HG03175 (cell line): ENCODE measurements around the gene KASH5.
"Not testable (repeated sequence)": the region's sequence is repeated elsewhere in the genome, so short reads cannot be mapped to it uniquely, and the experiment has no call there.

Experiments used
- ATAC-seq: cut with Tn5 transposase; IDR thresholded peaks from one replicate; pipeline ENCODE4 v1.9.1; 2021; ENCODE audit warnings: mild to moderate bottlenecking, moderate library complexity; ENCODE audit not compliant: unreplicated experiment

The KASH5 gene

DNA sequence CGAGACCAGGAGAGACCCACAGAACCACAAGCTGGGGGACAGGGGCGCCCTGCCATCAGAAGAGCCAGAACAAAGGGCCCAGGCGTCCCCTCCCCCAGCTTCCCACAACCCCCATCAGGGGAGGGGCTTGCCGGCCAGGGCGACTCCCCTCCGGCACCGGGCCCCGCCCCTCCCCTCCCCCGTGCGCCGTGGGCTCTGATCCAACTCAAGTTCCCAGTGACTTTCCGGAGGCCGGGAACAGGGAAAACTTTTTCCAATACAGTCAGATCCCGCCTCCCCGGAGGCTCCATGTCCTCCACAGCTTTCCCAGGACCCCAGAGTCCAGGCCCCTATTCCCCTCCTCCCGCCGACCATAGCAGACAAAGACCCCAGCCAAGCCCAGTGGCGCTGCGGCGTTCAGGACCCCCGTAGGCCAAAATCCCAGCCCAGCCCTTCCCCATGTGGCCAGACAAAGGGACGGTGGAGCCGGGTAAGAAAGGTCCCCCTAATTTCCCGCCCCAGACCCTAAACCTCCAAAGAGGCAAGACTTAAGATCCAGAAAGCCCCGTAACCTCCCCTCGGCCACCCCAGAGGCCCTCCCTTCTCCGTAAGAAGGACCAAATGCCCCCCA lies 26.5 kb upstream of the KASH5 start:
- ATAC-seq: no peak

DNA sequence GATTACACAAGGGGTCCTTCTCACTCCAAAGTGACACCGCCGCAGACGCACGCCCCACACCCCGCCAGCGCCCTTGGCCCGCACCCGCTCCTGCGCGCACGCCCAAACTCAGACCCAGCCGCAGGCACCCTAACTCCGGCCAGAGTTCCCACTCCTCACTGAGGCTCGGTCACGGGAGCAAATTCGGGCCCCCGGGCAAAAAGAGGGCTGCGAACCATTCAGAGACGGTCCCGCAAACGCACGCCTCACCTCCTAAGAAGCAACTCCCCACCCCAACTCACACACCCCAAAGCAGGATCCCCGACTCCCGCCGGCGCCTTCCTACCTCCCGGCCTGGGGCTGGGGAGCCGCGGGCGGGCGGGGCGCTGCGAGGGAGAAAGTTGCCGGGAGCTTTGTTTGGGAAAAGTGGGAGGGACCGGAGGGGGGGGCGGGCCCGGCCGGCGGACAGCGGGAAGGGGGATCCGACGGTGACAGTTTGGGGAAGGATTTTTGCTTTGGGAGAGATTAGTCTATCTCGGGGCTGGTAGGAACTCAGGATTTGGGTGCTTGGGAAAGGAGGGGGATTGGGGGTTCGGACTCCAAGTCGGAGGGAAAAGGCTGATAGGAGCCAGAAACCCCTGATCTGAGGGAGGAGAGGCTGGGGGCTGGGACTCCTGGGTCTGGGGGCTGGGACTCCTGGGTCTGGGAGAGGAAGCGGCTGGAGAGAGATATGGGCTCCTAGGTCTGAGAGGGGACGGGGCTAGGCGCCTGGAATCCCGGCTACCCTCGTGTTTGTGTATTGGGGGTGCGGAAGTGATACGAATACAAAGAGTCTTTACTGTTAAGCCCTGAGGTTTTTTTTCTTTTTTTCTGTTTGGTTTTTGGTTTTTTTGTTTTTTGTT lies 25.8 kb upstream of the KASH5 start, which contains the start of gene TEAD2:
TEAD2 (minus strand) TSS at position 369 of the 881 bp plus-strand sequence. CDS start 2,341 bp downstream, outside the sequence.
- no peak for ATAC-seq

DNA sequence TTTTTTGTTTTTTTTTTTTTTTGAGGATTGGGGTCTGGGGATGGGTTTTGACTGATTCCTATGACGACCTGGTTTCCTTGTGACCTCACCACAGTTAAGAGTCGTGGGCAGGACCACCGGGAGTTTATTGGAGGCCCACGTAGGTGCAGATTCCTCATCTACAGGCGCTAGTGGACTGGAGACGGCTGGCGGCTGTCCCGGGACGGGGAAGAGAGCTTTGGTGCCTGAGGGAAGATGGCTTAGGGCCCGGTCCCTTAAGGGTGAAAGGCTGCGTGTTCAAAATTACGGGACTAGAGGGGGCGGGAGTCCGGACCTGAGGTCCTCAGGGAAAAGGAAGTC lies 25.2 kb upstream of the KASH5 start:
- ATAC-seq: no peak

DNA sequence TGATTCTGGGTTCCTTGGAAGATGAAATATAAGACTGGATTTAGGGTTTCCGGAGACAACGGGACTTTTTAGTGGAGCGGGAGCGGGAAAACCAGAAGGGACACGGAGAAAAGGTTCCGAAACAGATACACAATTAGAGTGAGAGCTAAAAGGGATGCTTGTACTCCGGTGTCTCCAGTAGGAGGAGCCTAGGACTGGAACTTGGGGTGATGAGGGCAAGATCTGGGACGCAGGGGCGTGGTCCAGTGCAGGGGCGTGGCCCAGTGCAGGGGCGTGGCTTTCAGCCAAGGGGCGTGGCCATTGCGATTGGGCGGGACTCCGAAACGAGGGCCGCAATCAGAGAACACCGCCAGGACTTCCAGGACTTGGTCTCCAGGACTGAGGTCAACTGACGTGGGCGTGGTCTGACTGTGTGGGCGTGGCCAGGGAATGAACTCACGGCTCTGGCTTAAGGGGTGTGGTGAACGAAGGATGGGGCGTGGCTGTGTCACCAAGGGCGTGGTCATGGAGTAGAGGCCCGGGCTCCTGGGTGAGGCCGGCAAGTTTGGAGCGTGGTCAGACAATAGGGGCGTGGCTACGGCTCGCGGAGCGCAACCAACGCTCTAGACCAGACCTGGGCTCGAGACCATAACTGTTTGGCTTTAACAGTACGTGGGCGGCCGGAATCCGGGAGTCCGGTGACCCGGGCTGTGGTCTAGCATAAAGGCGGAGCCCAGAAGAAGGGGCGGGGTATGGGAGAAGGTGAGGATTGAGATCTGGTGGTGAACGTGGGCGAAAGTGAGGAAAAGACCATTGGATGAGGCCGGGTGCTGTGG lies 24.6 kb upstream of the KASH5 start, which contains the start of gene DKKL1:
DKKL1 (plus strand) TSS at position 610 of the 815 bp plus-strand sequence; CDS start at position 732, 122 bp downstream.
- ATAC-seq: peak; percentile 57

DNA sequence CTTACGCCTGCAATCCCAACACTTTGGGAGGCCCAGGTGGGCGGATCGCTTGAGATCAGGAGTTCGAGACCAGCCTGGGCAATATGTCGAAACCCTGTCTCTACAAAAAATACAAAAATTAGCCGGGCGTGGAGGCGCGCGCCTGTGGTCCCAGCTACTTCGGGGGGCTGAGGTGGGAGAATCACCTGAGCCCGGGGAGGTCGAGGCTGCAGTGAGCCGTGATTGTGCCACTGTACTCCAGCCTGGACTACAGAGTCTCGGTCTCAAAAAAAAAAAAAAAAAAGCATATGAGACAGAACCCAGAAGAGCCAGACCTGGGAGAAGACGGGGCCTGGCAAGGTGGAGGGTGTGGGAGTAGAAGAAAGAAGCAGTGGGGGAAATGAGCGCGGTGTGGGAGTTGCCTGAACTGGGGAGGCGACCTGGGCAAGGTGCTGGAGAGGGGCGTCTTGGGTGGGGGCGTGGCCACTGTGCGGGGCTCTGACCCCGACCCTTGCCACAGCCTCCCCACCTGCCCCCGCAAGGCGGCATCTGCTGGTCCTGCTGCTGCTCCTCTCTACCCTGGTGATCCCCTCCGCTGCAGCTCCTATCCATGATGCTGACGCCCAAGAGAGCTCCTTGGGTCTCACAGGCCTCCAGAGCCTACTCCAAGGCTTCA lies 23.8 kb upstream of the KASH5 start:
- no peak for ATAC-seq

DNA sequence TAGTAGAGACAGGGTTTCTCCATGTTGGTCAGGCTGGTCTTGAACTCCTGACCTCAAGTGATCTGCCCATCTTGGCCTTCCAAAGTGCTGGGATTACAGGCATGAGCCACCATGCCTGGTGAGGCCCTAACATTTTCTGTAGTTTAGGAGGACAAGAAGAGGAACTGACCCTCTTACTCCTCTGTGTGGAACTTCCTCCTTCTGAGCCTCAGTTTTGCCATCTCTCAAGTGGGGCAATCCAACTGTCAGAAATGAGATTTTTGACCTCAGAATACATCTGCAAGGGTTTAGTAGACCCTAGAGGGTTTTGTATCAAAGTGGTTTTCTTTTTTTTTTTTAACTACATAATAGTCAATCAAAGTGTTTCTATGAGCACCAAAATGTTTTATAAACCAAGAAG lies 21.9 kb upstream of the KASH5 start:
- ATAC-seq: no peak

DNA sequence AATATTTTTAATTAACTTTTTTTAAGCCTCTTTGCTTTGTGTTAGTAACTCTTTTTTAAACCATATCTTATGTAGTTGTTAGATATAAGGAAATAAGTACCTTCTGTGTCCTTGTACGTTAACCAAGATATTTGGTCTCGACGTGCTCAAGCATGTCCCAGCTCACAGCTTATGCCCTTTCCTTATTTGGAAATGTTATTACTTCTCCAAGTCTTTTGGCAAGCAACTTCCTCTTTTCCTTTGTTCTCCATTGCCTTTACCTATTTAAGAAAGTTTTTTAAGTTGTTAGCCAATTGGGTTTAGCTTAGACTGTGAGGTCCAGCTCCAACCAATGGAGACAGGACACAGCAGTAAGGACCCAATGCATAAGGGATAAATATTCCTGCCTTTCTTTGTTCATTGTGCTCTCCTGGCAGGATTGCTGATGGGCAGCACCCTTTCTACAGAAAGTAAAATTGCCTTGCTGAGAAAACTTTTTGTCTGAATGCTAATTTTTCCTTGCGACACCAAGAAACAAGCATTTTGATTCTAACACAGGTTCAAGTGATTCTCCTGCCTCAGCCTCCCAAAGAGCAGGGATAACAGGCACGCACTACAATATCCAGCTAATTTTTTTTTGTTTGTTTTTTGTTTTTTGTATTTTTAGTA lies 19.2 kb upstream of the KASH5 start:
- no peak for ATAC-seq

DNA sequence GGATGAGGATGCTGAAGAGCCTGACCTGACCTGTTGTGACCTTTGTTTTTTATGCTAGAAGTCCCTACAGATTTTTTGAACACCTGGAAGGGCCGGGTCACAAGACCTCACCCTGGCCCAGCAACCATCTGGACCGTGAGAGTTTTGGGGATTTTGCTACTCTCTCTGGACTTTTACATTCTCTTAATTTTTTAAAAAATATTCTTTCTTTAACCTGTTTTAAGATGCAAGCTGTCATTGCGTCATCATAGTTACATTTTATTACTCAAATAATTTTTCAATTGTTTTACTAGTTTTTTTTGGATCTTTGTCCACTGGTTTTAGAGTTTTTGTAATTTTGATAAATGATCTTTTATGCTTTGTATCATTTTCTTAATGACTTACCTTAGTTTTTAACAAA lies 16.9 kb upstream of the KASH5 start:
- ATAC-seq: no peak

DNA sequence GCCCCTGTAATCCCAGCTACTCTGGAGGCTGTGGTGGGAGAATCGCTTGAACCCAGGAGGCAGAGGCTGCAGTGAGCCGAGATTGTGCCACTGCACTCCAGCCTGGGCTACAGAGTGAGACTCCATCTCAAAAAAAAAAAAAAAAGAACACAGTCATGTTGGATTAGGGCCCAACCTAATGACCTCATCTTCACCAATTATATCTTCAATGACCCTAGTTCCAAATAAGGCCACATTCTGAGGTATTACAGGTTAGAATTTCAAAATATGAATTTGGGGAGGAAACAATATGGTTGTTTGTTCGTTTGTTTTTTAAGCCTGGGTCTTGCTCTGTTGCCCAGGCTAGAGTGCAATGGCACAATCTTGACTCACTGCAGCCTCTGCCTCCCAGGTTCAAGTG lies 14.9 kb upstream of the KASH5 start:
- ATAC-seq: not testable (repeated sequence)

DNA sequence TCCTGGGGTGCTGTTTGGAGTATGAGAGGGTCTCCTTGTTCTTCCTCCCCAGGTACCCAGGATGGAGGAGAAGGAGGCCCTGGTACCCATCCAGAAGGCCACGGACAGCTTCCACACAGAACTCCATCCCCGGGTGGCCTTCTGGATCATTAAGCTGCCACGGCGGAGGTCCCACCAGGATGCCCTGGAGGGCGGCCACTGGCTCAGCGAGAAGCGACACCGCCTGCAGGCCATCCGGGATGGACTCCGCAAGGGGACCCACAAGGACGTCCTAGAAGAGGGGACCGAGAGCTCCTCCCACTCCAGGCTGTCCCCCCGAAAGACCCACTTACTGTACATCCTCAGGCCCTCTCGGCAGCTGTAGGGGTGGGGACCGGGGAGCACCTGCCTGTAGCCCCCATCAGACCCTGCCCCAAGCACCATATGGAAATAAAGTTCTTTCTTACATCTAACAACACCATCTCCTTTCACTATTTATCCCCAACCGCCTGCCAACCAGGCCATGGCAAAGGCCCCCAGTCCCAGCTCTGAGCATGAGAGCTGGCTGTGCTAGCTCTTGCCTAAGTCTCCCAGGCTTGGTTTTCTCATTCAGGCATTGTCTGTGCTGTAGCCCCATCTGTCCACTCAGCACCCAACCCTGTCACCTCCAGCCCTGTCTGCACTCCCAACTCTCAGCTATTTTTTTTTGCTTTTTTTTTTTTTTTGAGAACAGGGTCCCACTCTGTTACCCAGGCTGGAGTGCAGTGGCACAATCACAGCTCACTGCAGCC lies 13.2 kb upstream of the KASH5 start:
- ATAC-seq: no peak

DNA sequence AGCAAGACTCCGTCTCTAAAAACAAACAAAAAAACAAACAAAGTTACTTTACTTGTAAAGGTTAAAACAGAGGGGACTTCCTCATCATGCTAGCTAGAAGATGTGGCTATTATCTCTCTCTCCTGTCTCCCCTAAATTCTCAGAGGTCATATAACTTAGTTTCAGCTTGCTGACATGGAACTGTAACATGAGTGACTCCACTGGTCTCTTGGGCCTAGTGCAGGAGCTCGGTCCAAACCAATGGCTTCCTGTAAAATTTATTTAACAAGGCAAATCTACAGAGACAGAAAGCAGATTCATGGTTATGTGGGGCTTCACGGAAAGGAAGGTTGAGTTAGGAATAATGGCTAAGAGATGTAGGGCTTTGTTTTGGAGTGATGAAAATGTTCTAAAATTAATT lies 9.5 kb upstream of the KASH5 start:
- no peak for ATAC-seq

DNA sequence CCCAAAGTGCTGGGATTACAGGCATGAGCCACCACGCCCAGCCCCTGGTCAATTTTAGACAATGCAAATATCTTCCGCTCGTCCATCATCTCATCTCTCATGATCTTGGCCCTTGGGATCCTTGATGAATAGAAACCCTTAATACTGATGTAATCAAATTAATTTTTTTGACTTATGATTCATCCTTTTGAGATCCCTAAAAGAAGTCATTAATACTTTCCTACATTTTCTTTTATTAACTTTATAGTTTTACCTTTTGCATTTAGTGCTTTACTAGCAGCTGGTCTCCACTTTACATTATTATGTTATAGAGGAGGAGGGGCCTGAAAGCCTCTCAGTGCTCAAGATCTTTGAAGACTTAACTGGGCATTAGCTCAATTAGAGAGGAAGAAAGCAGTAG lies 7.7 kb upstream of the KASH5 start:
- ATAC-seq: no peak

DNA sequence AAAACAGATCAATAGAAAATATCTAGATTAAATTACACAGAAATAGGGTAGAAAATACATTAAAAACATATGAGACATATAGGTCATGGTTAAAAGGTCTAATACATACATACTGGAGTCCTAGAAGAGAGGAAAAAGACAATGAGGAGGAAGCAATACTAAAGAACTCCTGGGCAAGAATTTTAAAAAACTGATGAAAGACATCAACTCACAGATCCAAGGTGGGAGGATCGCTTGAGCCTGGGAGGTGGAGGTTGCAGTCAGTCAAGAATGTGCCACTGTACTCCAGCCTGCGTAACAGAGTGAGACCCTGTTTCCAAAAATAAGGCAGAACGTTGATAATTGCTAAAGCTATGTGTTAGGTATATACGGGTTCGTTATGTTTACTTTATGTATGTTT lies 5.4 kb upstream of the KASH5 start:
- ATAC-seq: no peak

DNA sequence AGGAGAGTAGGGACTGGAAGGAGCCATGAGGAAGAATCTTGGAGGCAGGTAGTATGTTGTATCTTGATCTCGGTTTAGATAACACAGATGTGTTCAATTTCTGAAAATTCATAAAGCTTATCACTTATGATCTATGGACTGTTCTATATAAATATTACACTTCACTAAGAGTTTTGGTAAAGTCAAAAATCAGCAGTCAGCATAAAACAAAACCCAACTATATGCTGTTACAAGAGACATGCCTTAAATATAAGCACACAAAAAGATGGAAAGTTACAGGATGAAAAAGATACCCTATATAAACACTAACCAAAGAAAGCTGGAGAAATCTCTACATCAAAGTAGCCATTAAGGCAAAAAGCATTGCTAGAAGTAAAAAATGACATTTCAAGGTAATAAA lies 4.5 kb upstream of the KASH5 start:
- no peak for ATAC-seq

DNA sequence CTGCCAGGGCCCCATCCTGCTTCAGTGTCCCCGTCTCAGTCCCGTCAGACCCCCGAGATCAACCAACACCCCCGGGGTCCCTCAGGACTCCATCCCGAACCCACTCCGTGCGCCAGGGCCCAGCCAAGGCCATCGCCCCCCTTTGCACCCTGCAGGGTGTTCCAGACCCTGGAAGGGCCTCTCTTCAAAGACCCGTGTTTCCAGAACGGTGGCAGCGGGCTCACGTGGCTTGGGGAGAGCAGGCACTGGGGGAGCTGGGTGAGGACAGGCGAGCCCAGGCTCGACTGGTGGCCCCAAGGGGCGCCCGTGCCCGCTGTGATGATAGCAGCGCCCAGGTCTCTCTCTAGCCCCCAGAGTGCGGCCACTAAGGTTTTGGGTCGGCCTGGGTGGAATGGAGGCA lies 1.4 kb downstream of the KASH5 start:
- ATAC-seq: no peak

DNA sequence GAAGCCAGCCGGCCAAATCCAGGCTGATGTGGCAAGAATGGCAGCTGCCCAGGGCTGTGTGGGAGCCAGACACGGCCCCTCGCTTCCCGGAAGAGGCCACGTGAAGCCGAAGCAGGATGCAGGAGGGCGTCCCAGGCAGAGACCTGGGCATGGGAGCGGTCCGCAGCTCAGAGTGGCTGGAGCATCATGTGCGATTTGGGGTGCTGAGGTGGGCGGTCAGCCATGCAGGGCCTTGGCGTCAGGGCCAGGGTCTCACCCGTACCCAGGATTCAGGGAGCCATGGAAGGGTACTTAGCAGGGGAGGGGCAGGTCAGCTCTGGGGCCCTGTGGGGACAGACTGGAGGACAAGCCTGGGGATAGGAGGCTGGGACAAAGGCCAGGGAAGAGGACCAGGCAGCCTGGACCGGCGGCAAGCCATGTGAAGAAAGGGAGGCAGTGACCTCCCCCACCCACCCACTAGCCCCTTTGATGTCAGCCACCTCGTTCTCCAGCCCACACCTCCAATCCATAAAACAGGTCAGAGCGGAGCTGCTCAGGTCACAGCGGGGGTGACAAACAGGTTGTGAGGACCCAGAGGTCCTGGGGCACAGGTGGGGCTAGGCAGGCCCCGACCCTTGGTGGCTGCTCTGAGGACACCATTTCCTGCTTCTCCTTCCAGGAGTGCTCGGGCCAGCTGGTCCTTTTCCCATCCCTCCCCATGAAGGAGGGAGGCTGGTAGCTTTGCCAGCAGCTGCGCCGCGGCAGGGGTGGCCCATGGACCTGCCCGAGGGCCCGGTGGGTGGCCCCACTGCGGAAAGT lies 2.3 kb downstream of the KASH5 start:
- ATAC-seq: no peak

DNA sequence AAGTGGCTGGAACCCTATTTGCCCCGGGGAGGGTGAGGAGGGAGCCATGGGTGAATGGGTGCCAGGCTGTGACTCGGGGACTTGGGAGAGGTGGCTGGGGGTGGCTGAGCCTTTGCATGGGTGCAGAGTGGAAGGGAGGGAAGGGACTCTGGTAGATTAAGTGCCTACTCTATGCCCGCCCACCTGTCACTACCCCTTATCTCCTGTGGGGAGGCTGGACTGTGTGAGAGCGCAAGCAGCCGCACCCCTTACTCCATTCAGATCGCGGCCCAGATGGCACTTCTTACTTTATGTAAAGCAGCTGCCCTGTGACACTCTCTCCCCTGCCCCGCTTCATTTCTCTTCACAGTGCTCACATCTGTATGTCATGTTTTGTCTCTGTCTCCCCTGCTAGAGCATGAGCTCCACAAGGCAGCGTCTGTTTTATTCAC lies 2.9 kb downstream of the KASH5 start:
- no peak for ATAC-seq

DNA sequence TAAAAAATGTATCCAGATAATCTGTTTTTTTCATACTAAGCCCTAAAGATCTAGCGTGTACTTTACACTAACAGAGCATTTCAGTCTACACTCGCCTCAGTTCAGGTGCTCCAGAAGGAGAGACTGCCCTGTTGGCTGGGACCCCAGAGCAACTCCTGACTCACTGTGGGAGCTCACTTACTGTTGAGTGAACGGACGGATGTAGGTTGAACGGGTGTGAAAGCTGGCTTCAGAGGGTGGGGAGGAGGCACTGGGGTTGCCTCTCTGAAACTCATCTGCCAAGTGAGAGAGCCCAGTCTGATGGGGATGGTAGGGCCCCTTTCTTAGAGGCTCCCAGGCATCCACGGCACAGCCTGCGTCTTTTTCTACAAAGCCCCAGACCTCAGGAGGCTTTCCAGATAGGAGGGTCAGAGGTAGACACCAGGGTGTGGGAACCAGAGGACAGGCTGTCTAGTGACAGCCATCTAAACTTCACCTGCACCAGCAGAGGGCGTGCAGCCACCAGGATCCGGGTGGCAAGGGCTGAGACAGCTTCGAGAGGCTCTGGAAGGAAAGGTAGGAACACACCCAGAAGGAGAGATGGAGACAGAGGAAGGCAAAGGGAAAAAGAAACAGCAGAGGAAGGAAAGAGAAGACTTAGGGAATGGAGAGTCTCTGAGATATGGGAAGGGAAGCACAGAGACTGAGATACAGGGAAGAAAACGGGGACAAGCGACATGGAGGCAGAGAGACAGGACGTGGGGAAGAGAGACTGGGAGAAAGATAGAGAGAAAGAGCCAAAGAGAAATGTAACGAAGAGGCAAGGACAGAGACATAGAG lies 3.7 kb downstream of the KASH5 start:
- ATAC-seq: no peak
